ENCODE measurements around the gene ECT2.

DNA sequence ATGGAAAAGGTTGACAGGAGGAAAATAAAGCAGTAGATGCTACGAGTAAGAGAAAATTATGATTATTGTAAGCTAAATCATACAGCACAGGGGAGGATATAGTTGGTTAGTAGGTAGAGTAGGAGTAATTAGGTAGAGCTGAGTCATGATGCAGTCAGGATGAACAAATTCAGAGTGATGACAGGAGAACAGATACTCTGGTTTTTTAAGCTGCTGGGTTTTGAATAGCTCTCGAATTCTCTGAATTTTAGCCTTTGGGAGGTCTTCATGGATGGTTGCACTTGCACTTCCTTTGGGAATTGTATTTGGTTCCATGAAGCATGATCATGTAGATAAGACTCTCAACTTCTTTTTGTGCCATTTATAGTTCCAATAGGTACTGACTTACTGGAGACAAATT lies 96.2 kb downstream of the ECT2 start:
- TF ChIP-seq CTCF (IDR thresholded peaks at IDR 0.05; ENCODE audit: insufficient read depth, low read length) (no peak), POLR2AphosphoS5 (IDR thresholded peaks at IDR 0.05; ENCODE audit: low read depth) (no peak), GABPA (IDR thresholded peaks at IDR 0.05; ENCODE audit: low read depth) (no peak), REST (IDR thresholded peaks at IDR 0.05; ENCODE audit: insufficient replicate concordance, low read depth) (no peak)
